ENCODE data around the gene KHDRBS2. TPM values are rescaled to one million over a fixed set of nuclear protein-coding genes. Genes with fewer than 3 reads are reported as not detected.

KHDRBS2 gene
- not detected in 2 replicates for total RNA-seq (2014; rRNA removed; shearing (Covaris generic))

DNA sequence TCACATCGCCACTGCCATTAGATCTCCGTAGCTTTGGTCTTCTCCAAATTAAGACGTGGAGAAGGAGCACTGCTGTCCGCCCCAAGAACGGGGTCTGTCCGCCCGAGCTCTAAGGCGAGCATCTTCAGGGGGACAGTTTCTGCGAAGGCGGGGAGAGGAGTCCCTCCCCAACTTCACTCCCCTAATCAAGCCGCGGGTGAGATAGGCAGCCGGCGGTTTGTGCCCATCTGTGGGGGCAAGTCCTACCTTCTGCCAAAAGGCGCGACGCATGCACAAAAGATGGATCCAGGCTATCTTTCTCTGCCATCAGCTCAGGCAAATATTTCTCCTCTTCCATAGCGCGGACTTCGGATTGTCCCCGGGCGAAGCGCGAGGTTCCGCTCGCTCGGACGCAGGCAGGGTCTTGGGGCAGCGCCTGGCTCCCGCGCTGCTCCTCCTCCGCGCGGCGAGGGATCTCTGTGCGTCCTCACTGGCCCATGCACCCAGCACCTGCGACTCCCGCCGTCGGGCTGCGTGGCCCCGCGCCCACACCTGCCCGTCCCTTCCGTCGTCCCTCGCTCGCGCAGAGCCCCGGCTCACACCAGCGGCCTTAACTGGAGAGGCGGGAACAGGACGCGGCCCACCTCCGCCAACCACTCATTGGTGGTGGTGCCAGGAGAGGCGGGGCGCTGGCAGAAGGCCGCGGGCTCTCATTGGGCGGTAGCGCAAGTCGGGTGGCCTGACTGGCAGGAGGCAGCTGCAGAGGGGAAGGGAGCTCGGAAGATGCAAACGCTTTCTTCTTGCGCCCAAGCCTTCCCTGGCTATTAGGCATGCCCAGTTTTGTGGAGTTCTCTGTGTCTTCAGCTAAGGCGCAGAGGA, at the start of gene KHDRBS2:
Gene KHDRBS2, minus strand, starts transcription at position 614 of the 858 bp plus-strand sequence.
- DNase-seq (ENCODE audit: low spot score), result peak; percentile 32
- in situ Hi-C loops (cut with HindIII; ENCODE audit: low sequenced_read_pairs), result no loop called here

DNA sequence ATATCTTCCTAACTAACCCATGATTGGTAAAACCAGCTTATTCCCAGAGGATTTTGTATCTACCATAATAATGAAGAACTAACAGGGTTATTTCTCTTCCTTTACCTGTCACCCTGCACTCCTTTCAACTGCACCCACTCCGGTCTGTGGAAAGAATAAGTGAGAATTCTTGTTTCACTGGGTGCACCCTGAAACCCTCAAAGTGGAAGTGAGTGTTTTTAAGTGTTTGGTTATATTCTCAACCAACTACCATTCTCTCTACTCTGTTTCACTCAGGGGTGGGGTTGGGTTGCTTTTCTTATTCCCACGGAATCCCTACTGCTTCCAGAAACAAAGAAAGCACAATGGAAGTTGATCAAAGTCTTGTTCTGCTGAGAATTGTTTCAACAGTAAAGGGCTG, 42.6 kb upstream of the KHDRBS2 start:
- DNase-seq (ENCODE audit: low spot score), result no peak
- in situ Hi-C loops (cut with HindIII; ENCODE audit: low sequenced_read_pairs), result no loop called here

DNA sequence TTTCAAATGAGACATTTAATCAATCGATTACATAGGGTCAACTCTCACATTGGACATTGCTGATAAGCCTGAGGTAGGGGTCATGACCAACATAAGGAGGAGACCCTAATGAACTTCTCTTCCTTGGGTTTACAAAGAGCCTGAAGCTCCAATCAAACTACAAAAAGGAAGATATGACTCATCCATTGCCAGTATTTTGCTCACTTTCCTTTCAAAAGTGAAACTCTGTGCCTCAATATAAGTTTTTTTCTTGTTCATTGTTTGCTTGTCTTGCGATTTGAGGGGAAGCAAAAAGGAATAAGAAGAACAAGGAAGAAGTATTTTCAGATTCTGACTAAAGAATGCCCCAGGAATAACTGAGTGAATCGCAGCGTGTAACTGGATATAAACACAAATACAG, 38.8 kb upstream of the KHDRBS2 start:
- in situ Hi-C loops (cut with HindIII; ENCODE audit: low sequenced_read_pairs), result no loop called here
- DNase-seq (ENCODE audit: low spot score), result no peak

DNA sequence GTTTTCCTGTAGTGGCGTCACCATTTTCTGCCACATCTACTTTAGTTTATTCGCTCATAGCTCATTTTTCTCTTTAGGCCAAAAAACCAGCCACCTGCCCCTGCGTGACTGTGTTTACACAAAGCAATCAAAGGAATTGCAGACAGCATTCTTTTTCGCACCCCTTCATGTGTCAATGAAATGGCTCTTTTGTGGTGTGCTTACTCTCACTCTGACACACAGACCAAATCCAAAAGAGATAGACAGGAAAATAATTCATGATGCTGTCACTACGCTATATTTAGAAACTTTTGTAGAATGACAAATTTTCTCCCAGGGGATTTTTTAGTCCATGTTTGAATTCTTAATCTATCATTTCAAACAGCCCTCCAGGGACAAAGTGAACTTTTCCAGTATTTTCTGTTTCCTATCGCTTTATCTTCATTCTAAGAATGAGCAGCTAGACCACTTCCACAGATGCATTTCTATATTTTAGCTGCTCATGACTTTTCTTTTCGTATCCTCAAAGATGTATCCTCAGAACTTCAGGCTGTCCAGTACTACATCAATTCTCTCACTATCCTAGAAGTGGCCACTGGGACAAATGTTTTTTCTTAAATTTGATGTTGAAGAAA, 37.9 kb upstream of the KHDRBS2 start:
- no peak for DNase-seq (ENCODE audit: low spot score)
- in situ Hi-C loops (cut with HindIII; ENCODE audit: low sequenced_read_pairs), result no loop called here

DNA sequence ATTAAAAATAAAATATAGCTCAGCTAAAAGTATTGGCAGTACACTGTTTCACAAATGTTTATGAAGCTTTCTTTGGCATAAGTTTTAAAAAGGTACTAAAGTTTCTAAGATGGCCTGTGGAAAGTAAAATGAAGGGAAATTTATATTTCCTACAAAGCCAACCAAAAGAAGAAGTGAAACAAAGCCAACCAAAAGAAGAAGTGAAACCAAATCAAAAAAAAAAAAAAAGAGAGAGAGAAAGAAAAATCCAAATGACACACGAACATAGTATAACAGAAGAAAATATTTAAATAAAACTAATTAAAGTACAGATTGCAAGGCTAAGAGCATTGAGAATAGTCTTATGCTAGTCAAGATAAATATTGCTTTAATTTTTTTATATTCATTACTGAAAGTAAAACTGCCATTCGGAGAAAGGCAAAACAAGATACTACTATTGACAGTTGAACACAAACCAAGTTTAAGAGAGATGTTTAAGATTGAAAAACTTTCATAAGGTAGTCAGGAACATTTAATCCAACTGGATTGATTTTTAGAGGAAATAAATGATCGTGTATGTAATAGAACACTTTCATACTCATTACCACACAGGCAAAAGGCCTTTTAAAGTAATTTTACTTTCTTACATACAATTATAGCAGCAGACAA, 12.8 kb upstream of the KHDRBS2 start:
- in situ Hi-C loops (cut with HindIII; ENCODE audit: low sequenced_read_pairs), result no loop called here
- no peak for DNase-seq (ENCODE audit: low spot score)

DNA sequence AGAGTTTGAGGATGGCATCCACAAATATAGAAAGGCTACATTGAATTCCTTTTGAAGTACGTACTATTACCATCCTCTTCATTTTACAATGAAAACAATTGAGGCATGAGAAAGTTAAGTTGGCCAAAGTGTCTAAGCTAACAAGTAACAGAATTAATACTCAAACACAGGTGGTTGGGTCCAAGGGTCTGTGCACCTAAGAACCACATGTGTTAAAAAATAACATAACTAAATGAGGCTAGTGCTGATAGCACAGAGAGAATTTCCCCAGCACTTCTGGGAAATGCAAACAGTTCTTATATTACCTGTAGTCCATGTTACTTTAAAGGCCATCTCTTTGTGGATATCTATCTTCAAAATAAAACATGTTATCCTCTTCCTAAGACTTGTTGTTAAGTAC, 10.5 kb upstream of the KHDRBS2 start:
- DNase-seq (ENCODE audit: low spot score), result no peak
- in situ Hi-C loops (cut with HindIII; ENCODE audit: low sequenced_read_pairs), result no loop called here

DNA sequence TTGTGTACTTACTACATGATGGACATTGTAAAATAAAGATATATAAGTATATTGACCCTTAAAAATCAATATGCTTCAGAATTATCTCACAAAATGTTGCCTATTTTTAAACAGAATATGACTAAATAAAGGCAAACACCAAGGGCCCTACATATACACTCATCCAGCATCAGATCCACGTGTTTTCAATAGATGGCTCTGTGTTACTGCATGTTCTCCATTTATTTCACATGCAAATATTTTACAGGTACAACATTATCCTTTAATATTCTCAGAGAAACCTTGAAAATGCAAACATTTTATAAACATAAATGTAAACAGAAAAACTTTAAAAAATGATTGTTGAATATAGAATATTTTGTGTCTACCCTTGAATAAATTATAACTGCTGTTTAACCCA, 2.9 kb upstream of the KHDRBS2 start:
- in situ Hi-C loops (cut with HindIII; ENCODE audit: low sequenced_read_pairs), result no loop called here

DNA sequence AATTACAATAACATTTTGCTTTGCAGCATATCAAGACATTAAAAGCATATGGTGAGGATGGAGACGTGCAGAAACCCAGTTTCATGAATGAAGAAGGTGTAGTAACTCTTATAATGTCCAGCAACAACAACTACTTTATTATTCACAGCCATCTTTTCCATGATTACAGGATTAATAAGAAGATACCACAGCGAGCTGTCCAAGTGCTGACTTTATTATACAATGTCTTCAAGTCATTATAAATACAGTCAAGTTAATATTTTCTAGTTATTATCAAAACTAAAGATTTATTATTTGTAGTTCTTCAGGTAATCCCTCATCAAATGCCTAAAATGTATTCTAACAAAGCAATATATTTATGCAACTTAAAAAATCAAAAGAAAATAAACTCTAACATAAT, 2.5 kb upstream of the KHDRBS2 start:
- in situ Hi-C loops (cut with HindIII; ENCODE audit: low sequenced_read_pairs), result no loop called here
- DNase-seq (ENCODE audit: low spot score), result no peak

More for the DNA sequence above, 2.9 kb upstream of the KHDRBS2 start:
- DNase-seq (ENCODE audit: low spot score), result no peak

DNA sequence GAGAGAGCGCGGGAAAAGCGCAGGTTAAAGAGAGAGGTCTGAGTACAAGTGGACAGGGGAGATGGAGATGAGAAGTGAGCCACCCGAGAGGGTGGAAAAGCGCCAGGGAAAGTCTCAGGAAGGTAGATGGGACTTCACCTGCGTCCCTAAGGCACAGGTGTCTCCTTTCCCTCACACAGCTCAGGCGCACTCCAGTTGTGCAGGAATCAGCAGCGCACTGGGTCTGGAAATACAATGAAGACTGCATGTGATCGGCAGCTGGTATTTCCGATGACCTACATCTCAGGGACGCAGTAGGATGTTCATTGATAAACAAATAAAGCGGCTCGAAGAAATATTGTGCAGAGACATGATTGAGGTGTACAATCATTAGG, 432 bp upstream of the KHDRBS2 start:
- DNase-seq (ENCODE audit: low spot score), result no peak
- in situ Hi-C loops (cut with HindIII; ENCODE audit: low sequenced_read_pairs), result no loop called here

DNA sequence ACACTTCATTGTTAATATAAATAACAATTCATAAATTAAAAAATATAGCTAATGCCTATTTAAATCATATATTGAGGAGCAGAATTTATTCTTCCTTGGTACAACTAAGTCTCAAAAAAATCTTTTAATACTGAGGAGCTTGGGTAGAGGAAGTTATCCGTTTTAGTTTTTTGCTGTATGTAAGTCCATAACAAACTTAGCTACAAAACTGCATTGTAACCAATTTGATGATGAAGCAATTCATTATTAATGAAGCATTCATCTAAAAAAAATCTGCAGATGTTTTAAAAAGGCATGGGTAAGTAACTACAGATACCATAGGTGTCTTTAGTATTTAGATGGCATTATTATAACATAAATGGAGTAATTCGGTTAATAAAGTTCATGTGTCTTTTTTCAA, 1.3 kb downstream of the KHDRBS2 start:
- DNase-seq (ENCODE audit: low spot score), result no peak
- in situ Hi-C loops (cut with HindIII; ENCODE audit: low sequenced_read_pairs), result no loop called here

DNA sequence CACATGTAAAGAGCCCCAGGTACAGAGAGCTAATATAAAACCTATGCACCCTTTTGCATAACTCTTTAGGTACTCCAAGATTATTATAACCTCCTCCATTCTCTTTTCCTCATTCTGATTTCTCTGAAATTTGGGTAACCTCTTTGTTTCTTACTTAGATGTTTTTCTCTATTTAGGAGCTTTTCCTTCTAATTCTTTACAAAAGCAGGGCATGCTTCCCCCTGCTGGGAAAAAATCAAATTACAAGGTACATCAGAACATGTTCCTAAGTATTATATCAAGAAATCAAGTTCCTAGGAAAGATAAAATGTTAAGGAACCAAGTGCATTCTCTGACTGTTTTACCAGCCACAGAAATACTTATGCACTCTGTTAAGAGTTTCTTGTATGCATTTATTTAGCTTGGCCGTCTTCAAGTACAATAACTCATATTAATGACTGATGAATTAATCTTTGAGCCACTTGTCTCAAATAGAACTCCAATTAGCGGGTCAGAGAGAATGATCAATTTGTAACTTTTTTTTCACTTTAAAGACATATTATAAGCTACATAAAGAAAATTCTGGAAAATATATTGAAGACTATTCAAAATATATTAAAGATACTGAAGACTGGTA, 2.1 kb downstream of the KHDRBS2 start:
- DNase-seq (ENCODE audit: low spot score), result peak; percentile 38
- in situ Hi-C loops (cut with HindIII; ENCODE audit: low sequenced_read_pairs), result no loop called here

DNA sequence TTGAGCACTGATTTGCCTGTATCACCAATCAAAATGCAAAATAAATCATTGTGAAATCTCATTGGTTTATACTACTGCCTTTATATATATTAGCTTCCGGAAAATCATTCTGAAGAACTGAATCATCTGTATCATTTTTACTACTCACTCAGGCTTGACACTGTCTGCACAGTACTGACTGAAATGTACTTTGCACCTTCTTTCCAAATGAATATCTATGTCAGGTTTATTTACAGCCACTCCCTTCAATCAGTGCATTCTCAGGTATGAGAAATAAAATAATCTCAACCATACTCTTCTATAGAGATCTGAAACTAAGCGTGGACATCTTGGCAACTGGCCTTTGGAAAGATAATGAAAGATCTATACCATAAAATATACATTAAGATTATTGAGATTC, 2.7 kb downstream of the KHDRBS2 start:
- DNase-seq (ENCODE audit: low spot score), result no peak
- in situ Hi-C loops (cut with HindIII; ENCODE audit: low sequenced_read_pairs), result no loop called here

DNA sequence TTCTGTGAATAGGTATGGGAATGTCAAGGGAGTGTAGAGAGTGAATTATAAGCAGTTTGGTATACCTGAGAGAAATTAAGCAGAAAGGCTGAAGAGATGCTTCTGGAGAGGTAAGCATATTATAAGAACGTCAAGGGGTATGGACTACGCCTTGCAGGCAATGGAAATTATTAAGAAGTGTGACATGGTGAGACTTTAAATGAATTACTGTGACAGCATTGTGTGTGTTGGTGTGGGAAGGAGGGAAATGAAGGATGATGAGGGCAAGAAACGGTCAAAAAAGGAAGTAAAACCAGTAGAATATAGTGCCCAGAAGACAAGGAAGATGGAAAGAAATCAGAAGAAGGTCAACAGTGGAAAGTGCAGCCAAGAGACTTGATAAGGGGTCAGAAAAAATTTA, 5.9 kb downstream of the KHDRBS2 start:
- in situ Hi-C loops (cut with HindIII; ENCODE audit: low sequenced_read_pairs), result no loop called here
- DNase-seq (ENCODE audit: low spot score), result no peak

DNA sequence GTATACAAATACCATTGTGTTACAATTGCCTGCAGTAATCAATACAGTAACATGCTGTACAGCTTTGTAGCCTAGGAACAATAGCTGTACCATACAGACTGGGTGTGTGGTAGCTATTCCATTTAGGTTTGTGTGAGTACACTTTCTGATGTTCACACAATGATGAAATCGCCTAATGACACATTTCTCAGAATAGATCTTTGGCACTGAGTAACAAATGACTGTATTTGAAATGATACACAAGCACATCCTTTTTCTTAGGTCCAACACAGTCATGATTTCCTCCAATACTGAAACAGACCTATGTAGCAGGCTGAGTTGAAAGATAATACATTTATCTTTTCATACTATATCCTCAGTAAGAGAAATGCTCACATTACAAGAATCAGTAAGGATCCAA, 13.9 kb downstream of the KHDRBS2 start:
- in situ Hi-C loops (cut with HindIII; ENCODE audit: low sequenced_read_pairs), result no loop called here
- no peak for DNase-seq (ENCODE audit: low spot score)

DNA sequence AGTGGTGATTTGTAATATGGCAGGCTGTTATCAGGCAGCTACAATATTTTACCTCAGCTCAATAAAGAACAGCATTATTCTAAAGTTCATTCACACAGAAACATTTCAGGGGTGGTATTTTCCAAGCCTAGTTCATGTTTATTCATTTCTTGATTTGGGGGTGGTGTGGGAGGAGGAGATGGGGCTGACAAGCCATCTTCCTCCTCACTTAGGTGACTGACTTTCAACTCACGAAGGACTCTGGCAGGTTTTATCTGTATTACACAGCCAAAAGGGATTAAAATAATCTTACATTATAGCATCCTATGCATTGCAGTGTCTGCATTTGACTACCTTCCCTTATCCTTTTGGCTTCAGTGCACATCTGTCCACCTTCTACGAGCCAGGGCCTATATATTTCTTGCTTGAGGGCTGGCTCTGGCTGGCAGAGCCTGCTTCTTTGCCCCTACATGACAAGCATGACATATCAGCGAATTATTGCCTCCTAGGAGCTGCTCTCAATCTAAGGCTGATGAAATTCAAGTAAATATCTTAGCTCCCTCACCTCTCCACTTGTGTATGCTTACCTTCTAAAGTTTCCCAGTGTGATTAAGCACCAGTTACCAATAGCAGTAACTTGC, 20.0 kb downstream of the KHDRBS2 start:
- in situ Hi-C loops (cut with HindIII; ENCODE audit: low sequenced_read_pairs), result no loop called here

DNA sequence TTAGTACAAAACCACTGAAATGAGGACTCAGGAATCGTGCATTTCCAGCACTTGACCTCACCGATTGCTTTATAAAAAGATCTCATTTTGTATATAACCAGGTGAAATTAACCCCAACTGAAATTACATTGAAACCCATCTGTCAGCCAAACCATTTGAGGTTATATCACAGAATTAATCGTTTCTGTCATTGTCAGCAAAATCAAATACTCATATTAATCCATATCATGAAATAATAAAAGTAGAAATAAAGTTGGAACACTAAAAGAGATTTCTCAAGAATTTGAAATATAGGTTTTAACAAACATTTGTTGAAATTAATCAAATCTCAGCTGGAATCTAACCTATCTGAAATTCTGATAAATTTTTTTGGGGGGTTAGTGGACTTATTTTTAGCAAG, 23.7 kb downstream of the KHDRBS2 start:
- in situ Hi-C loops (cut with HindIII; ENCODE audit: low sequenced_read_pairs), result no loop called here
- DNase-seq (ENCODE audit: low spot score), result no peak

More for the DNA sequence above, 20.0 kb downstream of the KHDRBS2 start:
- no peak for DNase-seq (ENCODE audit: low spot score)

DNA sequence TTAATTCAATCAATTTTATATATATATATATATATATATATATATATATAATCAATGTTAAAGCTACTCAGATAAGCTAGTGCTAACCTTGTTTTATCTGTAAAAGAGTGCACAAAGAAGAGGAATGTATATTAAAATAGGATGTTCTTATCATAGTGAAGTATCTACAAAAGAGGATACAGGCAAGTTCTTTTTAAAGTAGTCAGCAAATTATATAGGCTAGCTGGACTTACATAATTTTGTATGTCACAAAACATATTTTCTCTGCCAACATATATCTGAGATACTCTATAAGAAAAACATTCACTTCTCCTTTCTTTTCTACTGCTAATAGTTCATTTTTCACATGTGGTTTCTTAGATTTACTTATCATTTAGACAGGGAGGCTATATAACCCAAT, 39.9 kb downstream of the KHDRBS2 start:
- no peak for DNase-seq (ENCODE audit: low spot score)
- in situ Hi-C loops (cut with HindIII; ENCODE audit: low sequenced_read_pairs), result no loop called here

DNA sequence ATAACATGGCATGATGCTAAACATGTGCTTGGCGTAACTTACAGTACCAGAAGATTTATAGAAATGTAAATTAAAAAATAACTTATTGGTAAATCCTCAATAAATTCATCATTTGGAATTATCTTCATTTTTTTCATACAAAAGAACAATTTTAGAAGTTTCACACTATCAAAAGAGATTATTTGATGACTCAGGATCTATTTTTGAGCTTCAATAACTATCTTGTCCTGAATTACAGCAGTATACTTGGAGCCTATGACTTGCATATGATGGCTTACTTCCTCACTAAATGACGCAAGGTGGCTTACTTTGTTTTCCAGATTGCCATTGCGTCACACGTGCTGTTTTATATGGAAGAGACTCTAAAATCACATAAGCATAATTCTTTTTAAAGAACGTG, 49.2 kb downstream of the KHDRBS2 start:
- DNase-seq (ENCODE audit: low spot score), result no peak
- in situ Hi-C loops (cut with HindIII; ENCODE audit: low sequenced_read_pairs), result no loop called here

DNA sequence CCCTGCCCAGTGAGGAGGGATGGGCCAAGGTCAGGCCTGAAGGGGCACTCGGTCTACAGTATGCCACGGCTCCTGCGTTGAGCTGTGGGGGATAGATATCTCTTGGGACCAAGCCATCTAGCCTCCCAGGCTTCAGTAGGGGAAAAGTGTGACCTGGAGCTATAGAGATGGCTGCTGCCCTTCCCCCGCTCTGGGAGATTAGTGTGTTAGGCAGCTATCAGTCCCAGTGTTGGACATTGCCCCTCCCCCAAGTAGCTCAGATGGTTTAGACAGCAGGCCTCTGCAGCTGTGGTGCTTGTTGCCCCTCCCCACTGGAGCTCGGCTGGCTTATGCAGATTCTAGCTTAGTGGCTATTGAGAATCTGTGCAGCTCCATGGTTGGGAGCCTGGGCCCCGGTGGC, 56.8 kb downstream of the KHDRBS2 start:
- in situ Hi-C loops (cut with HindIII; ENCODE audit: low sequenced_read_pairs), result no loop called here
- DNase-seq (ENCODE audit: low spot score), result no peak

DNA sequence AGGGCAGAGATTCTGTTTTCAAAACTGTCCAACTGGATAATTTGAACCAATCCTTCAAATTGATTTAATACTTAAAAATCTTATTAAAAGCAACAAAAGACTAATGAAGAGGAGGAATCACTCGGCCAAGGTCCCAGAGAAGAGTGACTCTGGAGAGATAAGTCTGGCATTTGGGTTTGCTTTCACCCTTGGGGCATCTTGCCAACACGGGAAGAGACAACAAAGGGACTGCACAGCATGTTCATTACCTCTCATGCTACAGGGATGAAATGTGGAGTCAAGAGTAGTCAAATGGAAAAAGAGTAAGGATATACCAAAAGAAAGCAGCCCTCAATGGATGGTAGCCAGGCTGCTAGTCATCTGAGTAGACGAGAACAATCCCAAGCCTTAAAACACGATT, 68.2 kb downstream of the KHDRBS2 start:
- no peak for DNase-seq (ENCODE audit: low spot score)
- in situ Hi-C loops (cut with HindIII; ENCODE audit: low sequenced_read_pairs), result no loop called here
